Measurements from ENCODE around the gene NOM1.
"Not testable (repeated sequence)": the region's sequence is repeated elsewhere in the genome, so short reads cannot be mapped to it uniquely, and the experiment has no call there.

GRCh38 chr7:156953215-156953614 lies 3.7 kb downstream of the NOM1 start:
- not testable (repeated sequence) for TF ChIP-seq CTCF (conservative IDR thresholded peaks at IDR 0.05); ZFX (IDR thresholded peaks at IDR 0.05)

All from C4-2B (cell line).